ENCODE results near the gene CHI3L1.

The CHI3L1 gene

DNA sequence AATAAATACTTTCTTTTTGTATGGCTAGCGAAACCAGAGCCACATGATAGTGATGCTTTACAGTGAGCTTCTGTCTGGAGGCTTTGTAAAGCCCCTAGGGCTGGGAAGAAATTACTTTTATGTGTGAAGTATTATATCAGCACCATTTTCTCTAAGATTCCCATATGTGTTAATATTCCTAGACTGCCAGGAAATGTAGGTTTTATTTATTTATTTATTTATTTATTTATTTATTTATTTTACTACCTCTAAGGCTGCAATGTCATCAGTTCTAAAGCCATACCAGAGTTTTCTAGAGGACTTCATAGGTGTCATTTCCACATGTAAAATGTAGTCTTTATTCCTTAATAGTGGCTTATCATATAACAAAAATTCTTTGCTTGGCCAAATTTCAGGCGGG, 4.4 kb upstream of the CHI3L1 start:
- no peak overlapping the region for H3K4me3 ChIP-seq (ENCODE audit: low read depth, low read length)
- TF ChIP-seq, protein P1, sequence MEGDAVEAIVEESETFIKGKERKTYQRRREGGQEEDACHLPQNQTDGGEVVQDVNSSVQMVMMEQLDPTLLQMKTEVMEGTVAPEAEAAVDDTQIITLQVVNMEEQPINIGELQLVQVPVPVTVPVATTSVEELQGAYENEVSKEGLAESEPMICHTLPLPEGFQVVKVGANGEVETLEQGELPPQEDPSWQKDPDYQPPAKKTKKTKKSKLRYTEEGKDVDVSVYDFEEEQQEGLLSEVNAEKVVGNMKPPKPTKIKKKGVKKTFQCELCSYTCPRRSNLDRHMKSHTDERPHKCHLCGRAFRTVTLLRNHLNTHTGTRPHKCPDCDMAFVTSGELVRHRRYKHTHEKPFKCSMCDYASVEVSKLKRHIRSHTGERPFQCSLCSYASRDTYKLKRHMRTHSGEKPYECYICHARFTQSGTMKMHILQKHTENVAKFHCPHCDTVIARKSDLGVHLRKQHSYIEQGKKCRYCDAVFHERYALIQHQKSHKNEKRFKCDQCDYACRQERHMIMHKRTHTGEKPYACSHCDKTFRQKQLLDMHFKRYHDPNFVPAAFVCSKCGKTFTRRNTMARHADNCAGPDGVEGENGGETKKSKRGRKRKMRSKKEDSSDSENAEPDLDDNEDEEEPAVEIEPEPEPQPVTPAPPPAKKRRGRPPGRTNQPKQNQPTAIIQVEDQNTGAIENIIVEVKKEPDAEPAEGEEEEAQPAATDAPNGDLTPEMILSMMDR (IDR thresholded peaks at IDR 0.05; ENCODE audit: low read depth, low read length, missing control alignments), result no peak
- no peak for DNase-seq (ENCODE audit: low read depth)
- in situ Hi-C loops (cut with HindIII; ENCODE audit: low sequenced_read_pairs), result no loop called here

DNA sequence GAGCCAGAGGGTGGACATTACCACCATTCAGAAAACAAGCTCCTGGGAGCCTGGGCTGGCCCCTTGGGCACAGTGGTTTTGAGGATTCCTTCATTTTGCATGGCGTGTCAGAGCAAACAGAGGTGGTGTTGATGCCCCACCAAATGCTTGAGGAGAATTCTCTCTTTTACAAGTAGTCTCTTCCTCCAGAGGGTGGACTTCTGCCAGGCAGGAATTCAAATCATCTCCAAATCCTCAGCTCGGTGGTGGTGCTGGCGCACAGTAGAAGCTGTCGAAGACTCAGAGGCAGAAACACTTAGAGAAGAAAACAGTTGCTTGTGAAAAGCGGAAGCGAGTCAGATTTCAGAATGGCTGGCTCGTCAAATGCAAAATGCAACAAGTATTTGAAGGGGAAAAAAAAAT, 3.4 kb upstream of the CHI3L1 start:
- in situ Hi-C loops (cut with HindIII; ENCODE audit: low sequenced_read_pairs), result no loop called here

DNA sequence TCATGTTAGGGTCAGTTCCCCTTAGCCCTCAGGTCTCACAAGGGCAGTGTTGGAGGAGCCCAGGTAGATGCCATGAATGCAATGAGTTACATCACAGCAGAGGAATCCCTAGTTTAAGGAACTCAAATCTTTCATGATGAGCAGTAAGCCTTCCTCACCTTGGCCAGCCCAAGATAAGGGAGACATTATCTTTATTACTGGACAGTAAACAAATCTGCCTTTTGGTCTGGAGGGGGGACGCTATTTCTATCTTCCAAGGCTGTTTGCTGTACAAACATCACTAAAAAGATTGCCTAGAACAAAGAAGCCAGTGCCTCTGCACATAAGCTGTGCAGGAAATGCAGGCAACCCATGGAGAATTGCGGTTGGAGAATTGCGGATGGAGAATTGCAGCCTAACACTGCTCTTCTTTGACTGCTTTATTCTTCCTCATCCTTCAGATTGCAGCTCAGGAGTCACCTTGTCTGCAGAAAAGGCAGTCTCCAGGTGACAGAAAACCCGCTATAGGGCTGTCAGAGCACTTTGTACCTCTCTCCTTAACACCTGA, 2.3 kb upstream of the CHI3L1 start:
- in situ Hi-C loops (cut with HindIII; ENCODE audit: low sequenced_read_pairs), result no loop called here
- no peak overlapping the region for H3K4me3 ChIP-seq (ENCODE audit: low read depth, low read length)
- TF ChIP-seq, protein P1 (IDR thresholded peaks at IDR 0.05; ENCODE audit: low read depth, low read length, missing control alignments), result no peak
- DNase-seq (ENCODE audit: low read depth), result no peak

More for the DNA sequence above, 3.4 kb upstream of the CHI3L1 start:
- no peak for DNase-seq (ENCODE audit: low read depth)
- TF ChIP-seq, protein P1 (IDR thresholded peaks at IDR 0.05; ENCODE audit: low read depth, low read length, missing control alignments), result no peak
- no peak overlapping the region for H3K4me3 ChIP-seq (ENCODE audit: low read depth, low read length)

DNA sequence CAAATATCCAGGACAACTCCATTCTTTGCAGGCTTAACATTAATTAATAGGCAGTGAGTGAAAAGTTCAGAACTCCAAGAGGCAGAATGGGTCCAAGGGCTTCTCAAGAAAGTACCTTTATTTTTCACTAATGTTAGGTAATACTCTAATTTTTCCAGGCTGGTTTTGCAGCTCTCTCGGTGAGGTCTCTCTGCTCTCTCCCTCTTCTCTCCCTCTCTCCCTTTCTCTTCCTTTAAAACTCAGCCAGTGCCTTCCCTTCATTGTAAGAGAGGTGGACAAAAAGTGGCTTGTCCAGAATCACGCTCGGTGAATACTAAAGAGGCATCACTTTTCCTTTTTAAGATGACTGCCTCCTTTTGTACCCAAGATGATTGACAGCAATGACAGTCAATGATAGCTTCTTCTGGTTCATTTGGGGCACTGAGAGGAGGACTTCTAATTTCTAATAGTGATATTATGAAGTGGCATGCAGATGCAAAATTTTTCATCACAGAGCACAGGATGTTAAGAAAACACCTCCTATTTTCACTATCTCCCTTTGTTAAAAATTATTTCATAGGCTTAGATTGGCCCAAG, 1.3 kb upstream of the CHI3L1 start:
- TF ChIP-seq, protein P1 (IDR thresholded peaks at IDR 0.05; ENCODE audit: low read depth, low read length, missing control alignments), result no peak

DNA sequence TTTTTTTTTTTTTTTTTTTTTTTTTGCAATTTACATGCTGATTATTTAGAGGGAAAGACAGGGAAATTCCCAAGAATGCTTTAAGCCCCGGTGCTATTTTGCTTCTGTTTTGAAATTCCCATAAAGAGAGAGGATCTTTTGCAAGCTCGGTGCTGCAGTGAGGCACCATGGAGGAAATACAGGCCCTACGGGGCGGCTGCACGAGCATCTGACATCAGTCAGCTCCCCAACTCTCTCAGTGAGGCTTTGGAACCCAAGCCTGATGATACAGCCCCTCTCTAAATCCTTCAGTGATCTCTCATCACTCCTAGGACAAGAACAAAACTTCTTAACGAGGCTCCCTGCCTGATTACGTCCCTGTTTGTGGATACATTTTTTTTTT, 791 bp upstream of the CHI3L1 start:
- no peak for DNase-seq (ENCODE audit: low read depth)
- H3K4me3 ChIP-seq (ENCODE audit: low read depth, low read length), result no peak overlapping the region
- in situ Hi-C loops (cut with HindIII; ENCODE audit: low sequenced_read_pairs), result no loop called here

More for the DNA sequence above, 1.3 kb upstream of the CHI3L1 start:
- no peak overlapping the region for H3K4me3 ChIP-seq (ENCODE audit: low read depth, low read length)
- DNase-seq (ENCODE audit: low read depth), result no peak
- in situ Hi-C loops (cut with HindIII; ENCODE audit: low sequenced_read_pairs), result no loop called here

DNA sequence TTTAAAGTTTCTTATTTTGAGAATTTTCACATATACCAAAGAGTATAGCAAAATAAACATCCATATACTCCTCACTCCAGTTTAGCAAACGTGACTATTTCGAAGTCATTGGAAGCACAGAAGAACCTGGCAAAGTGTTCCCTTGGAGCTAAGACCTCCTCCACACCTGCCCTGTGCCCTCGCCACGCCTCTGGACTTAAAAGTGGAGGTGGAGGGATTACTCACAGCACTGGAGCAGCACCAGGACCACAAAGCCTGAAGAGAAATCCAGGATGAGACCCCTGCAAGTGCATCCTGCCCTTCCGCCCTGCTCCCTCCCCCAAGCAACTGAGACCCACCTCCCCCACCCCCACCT, 436 bp downstream of the CHI3L1 start:
- TF ChIP-seq, protein P1 (IDR thresholded peaks at IDR 0.05; ENCODE audit: low read depth, low read length, missing control alignments), result no peak
- DNase-seq (ENCODE audit: low read depth), result no peak
- H3K4me3 ChIP-seq (ENCODE audit: low read depth, low read length), result no peak overlapping the region
- in situ Hi-C loops (cut with HindIII; ENCODE audit: low sequenced_read_pairs), result no loop called here

More for the DNA sequence above, 791 bp upstream of the CHI3L1 start:
- TF ChIP-seq, protein P1 (IDR thresholded peaks at IDR 0.05; ENCODE audit: low read depth, low read length, missing control alignments), result no peak
